Heart right ventricle (tissue), 16 donors: ENCODE data around the gene KMT2C. TPM values are rescaled to one million over a fixed set of nuclear protein-coding genes. Genes with fewer than 3 reads are reported as not detected.

ENCODE experiments used
- ATAC-seq, 8 donors: fragments of 200-7000 bp; cut with Tn5 transposase; one replicate each; pipeline ENCODE4 v1.9.1; 2020; ENCODE audit warnings: mild to moderate bottlenecking in 8 of 8, moderate library complexity in 8 of 8, moderate number of reproducible peaks in 1 of 8
- DNase-seq, 2 donors: peaks; one replicate each; pipeline ENCODE4 v3.0.0-alpha.2; 2020
- H3K27ac ChIP-seq, 10 donors: fragments of 200-600 bp; sonication (generic) in 2 of 10; one replicate each; pipeline versions ENCODE4 v1.5.0 to v1.8.0; 2020 to 2022; ENCODE audit warnings: mild to moderate bottlenecking in 3 of 10
- H3K27me3 ChIP-seq, 7 donors: fragments of 200-600 bp; one replicate each; pipeline ENCODE4 v1.8.0; 2021 to 2022; ENCODE audit warnings: mild to moderate bottlenecking in 2 of 7
- H3K36me3 ChIP-seq, 9 donors: fragments of 200-600 bp; sonication (generic) in 1 of 9; one replicate each; pipeline versions ENCODE4 v1.5.0 to v1.8.0; 2020 to 2022; ENCODE audit warnings: mild to moderate bottlenecking in 2 of 9
- H3K4me1 ChIP-seq, 9 donors: fragments of 200-600 bp; sonication (generic) in 1 of 9; one replicate each; pipeline versions ENCODE4 v1.5.0 to v1.8.0; 2020 to 2022; ENCODE audit warnings: mild to moderate bottlenecking in 4 of 9
- H3K4me3 ChIP-seq, 10 donors: fragments of 200-600 bp; sonication (generic) in 2 of 10; one replicate each; pipeline versions ENCODE4 v1.5.0 to v1.8.0; 2020 to 2022; ENCODE audit warnings: mild to moderate bottlenecking in 7 of 10, moderate library complexity in 2 of 10
- H3K9me3 ChIP-seq, 11 donors: fragments of 200-600 bp in 10 of 11; sonication (generic) in 2 of 11; one replicate each; pipeline versions ENCODE4 v1.5.0 to v1.8.0; 2013 to 2022; ENCODE audit warnings: mild to moderate bottlenecking in 2 of 11, control low read depth in 1 of 11, moderate library complexity in 1 of 11
- WGBS, 2 donors: extraction: QIAGEN DNeasy Blood & Tissue Kit; methylation state at CpG; one replicate each; pipeline ENCODE4 v1.1.7; 2013; ENCODE audit warnings: inconsistent platforms in 1 of 2; 5-methylcytosine and 5-hydroxymethylcytosine counted together
- intact Hi-C, 10 donors: fragments of 100-400 bp; cut with DNase I; formaldehyde crosslinking; loops; one replicate each; pipeline versions ENCODE4 v1.11.1 to v1.14.2; 2022
- polyA plus RNA-seq, 2 donors: library from polyadenylated mRNA; stranded (reverse); fragments of 200-250 nt; gene quantifications; one replicate each; pipeline ENCODE4 v1.2.3, GENCODE V29; 2013
- total RNA-seq, 10 donors: library from RNA; stranded (reverse); fragmentation: NEBNext Ultra II Directional in 3 of 10; extraction: Animal tissue kit (Norgen Biotek cat#: 25700) in 3 of 10; gene quantifications; one replicate each; pipeline versions ENCODE4 v1.2.1 to v1.2.4, GENCODE V29; 2021 to 2023
- TF ChIP-seq, protein P1 (sequence below), 9 donors: fragments of 200-600 bp; sonication (generic) in 2 of 9; IDR thresholded peaks; one replicate each; pipeline versions ENCODE4 v1.5.0 to v1.8.0; 2021 to 2022; ENCODE audit warnings: antibody characterized with exemption in 9 of 9, mild to moderate bottlenecking in 5 of 9, moderate library complexity in 1 of 9
- donor health status: Arrhythmogenic right ventricular cardiomyopathy.
- donor health status: ischemic (EF 13 %, LVEDD 7.1; RV severe dilation, severe dysfunction).
- donor health status: healthy with polysubstance abuse.
- donor health status: DM: no; HTN: yes; CAD: no.
- donor health status: DM: no; HTN: no; CAD: no.
- donor health status: ischemic (EF 25% LVEDD 6.9; RV normal size, moderate dysfunction).
- donor health status: ischemic (EF 25% LVEDD 5.7; RV mildly dilated, moderate dysfunction).
- donor health status: healthy.
- donor health status: DM: yes; HTN: yes; CAD: no.
- donor health status: Ischemic cardiomyopathy.
- donor health status: ischemic (EF 35%, LVEDD 5.7; RV mildly dilated, moderate dysfunction).
- donor health status: nonischemic (EF 11% LVEDD 7.7; RV severe dilation, severe dysfunction).
- donor health status: DM: yes; HTN: yes; CAD: no.
- donor health status: PGD.
- donor health status: ischemic (EF 29% LVEDD 5.4; RV normal size, mild dysfunction).
- donor health status: nonischemic (EF 23%, LVEDD 6.1; RV moderate dilation, normal function).

KMT2C gene
- total and polyA plus RNA-seq, 12 donors, result 5.5 to 54.3 (median 46.3) TPM

DNA sequence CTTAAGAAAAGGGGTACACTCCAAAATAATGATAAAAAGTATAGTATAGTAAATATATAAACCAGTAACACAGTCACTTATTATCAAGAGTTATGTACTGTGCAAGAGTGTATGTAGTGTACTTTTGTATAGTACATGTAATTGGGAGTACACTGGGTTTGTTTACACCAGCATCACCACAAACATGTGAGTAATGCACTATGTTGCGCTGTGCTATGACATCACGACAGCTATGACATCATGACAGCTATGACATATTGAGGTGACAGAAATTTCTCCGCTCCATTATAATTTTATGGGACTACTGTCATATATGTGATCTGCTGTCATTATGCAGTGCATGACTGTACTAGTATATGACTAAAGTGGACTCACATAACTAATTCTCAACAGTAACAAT is 84.6 kb downstream of the KMT2C start:
- peaks cover 0 to 28% (median 13%) of the 10 kb centered on the region in 11 donors for H3K9me3 ChIP-seq
- ATAC-seq (no peak), DNase-seq (no peak)
- TF ChIP-seq, protein P1, sequence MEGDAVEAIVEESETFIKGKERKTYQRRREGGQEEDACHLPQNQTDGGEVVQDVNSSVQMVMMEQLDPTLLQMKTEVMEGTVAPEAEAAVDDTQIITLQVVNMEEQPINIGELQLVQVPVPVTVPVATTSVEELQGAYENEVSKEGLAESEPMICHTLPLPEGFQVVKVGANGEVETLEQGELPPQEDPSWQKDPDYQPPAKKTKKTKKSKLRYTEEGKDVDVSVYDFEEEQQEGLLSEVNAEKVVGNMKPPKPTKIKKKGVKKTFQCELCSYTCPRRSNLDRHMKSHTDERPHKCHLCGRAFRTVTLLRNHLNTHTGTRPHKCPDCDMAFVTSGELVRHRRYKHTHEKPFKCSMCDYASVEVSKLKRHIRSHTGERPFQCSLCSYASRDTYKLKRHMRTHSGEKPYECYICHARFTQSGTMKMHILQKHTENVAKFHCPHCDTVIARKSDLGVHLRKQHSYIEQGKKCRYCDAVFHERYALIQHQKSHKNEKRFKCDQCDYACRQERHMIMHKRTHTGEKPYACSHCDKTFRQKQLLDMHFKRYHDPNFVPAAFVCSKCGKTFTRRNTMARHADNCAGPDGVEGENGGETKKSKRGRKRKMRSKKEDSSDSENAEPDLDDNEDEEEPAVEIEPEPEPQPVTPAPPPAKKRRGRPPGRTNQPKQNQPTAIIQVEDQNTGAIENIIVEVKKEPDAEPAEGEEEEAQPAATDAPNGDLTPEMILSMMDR (IDR thresholded peaks at IDR 0.05), result no peak
- no peaks in the 10 kb centered on the region for H3K27me3 ChIP-seq
- H3K4me1 ChIP-seq, result peaks cover 0 to 9% (median 0%) of the 10 kb centered on the region in 9 donors
- WGBS, 2 donors, result 99% methylated on average over 3 of the region's 3 CpGs
- intact Hi-C loops, result loop anchor here in 1 of 10 donors (10.0 kb wide), 1 partner anchor 114 kb away; no protein-coding TSS in a partner anchor
- H3K4me3 ChIP-seq, result no peak overlapping the region
- H3K27ac ChIP-seq, result no peak overlapping the region
- H3K36me3 ChIP-seq, result peaks cover 0 to 76% (median 16%) of the 10 kb centered on the region in 9 donors

- Histone ChIP-seq H3K9me3 (peaks cover 0 to 28% (median 13%) of the 10 kb centered on the region in 11 donors), H3K27ac (no peak overlapping the region), H3K27me3 (no peaks in the 10 kb centered on the region), H3K36me3 (peaks cover 0 to 54% (median 16%) of the 10 kb centered on the region in 9 donors), H3K4me3 (no peak overlapping the region), H3K4me1 (peaks cover 0 to 6% (median 0%) of the 10 kb centered on the region in 9 donors)
- TF ChIP-seq, protein P1 (IDR thresholded peaks at IDR 0.05), result no peak
- ATAC-seq (no peak), DNase-seq (no peak)
- intact Hi-C loops, result no loop called here
- 97 to 99% methylated on average over 2 of the region's 2 CpGs for WGBS, 2 donors
Measured at GRCh38 chr7:152347888-152348287, 87.9 kb downstream of the KMT2C start.

DNA sequence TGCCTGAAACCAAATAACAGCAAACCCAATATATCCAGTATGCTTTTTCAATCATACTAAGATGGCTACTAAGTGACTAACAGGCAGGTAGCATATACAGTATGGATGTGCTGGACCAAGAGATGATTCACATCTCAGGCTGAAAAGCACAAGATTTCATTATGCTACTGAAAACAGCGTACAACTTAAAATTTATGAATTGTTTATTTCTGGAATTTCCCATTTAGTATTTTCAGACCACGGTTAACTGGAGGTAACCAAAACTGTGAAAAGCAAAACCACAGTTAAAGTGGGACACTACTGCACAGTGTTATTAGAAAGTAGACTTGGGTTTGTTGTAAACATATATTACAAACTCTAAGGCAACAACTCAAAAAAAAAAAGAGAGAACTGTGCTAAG is 91.5 kb downstream of the KMT2C start:
- Histone ChIP-seq H3K27me3 (no peaks in the 10 kb centered on the region), H3K27ac (no peak overlapping the region), H3K36me3 (peaks cover 0 to 28% (median 14%) of the 10 kb centered on the region in 9 donors), H3K9me3 (peaks cover 0 to 28% (median 13%) of the 10 kb centered on the region in 11 donors), H3K4me3 (no peak overlapping the region), H3K4me1 (peaks cover 0 to 28% (median 16%) of the 10 kb centered on the region in 9 donors)
- WGBS, 2 donors, result 96 to 100% methylated on average over 2 of the region's 2 CpGs
- ATAC-seq (no peak), DNase-seq (no peak)
- intact Hi-C loops, result loop anchor here in 1 of 10 donors (5.0 kb wide), 1 partner anchor 363 kb away; no protein-coding TSS in a partner anchor
- TF ChIP-seq, protein P1 (IDR thresholded peaks at IDR 0.05), result no peak

- H3K4me3 ChIP-seq, result no peak overlapping the region
- DNase-seq (no peak), ATAC-seq (no peak)
- H3K36me3 ChIP-seq, result peaks cover 0 to 14% (median 7%) of the 10 kb centered on the region in 9 donors
- intact Hi-C loops, result loop anchor here in 1 of 10 donors (5.0 kb wide), 1 partner anchor 365 kb away; no protein-coding TSS in a partner anchor
- peaks cover 0 to 16% (median 8%) of the 10 kb centered on the region in 11 donors for H3K9me3 ChIP-seq
- peaks cover 5 to 38% (median 25%) of the 10 kb centered on the region in 9 donors for H3K4me1 ChIP-seq
- no peaks in the 10 kb centered on the region for H3K27me3 ChIP-seq
- TF ChIP-seq, protein P1 (IDR thresholded peaks at IDR 0.05), result no peak
- WGBS, 2 donors, result 89 to 90% methylated on average over 2 of the region's 2 CpGs
- no peak overlapping the region for H3K27ac ChIP-seq
Measured at GRCh38 chr7:152342796-152343195, 93.0 kb downstream of the KMT2C start.
